GM12891 (cell line): ENCODE measurements around the gene KPNA4.

ENCODE experiments used
- DNase-seq: peaks from one replicate; pipeline ENCODE4 v3.0.0; 2011; ENCODE audit warnings: low spot score; ENCODE audit not compliant: insufficient read length
- FAIRE-seq: peaks from 2 replicates; lab custom pipeline; 2011; peaks lifted over from hg19 to GRCh38; lab: Jason Lieb, UNC
- PAX5 ChIP-seq: IDR thresholded peaks from 2 replicates; pipeline ENCODE4 v1.6.1; 2011; ENCODE audit warnings: low read length, moderate library complexity, mild to moderate bottlenecking; ENCODE audit not compliant: insufficient read depth, severe bottlenecking
- POLR2A ChIP-seq: IDR thresholded peaks from 2 replicates; pipeline ENCODE4 v1.6.1; 2011; ENCODE audit warnings: low read depth, low read length, control low read depth
- POLR2AphosphoS5 ChIP-seq: IDR thresholded peaks from 2 replicates; pipeline ENCODE4 v1.6.1; 2011; ENCODE audit warnings: low read depth, low read length, control low read depth
- POU2F2 ChIP-seq: IDR thresholded peaks from 2 replicates; pipeline ENCODE4 v1.6.1; 2011; ENCODE audit warnings: low read depth, mild to moderate bottlenecking, control low read depth, low read length, moderate library complexity
- SPI1 ChIP-seq: IDR thresholded peaks from 2 replicates; pipeline ENCODE4 v1.6.1; 2011; ENCODE audit warnings: low read depth, low read length, control low read depth
- TAF1 ChIP-seq: IDR thresholded peaks from 2 replicates; pipeline ENCODE4 v1.6.1; 2011; ENCODE audit warnings: low read depth, low read length, control low read depth

Gene KPNA4

GRCh38 chr3:160449636-160450598 lies 115.5 kb downstream of the KPNA4 start, which contains the start of gene TRIM59:
Gene TRIM59, minus strand, starts transcription at chr3:160449786. Its CDS starts 10,603 bp downstream, at chr3:160439183.
- peak; percentile 99 for DNase-seq
- TF ChIP-seq POLR2AphosphoS5 (peak; percentile 92), SPI1 (peak; percentile 55), POLR2A (peak; percentile 92), TAF1 (peak; percentile 51), PAX5 (no peak), POU2F2 (no peak)
- peak; percentile 96 for FAIRE-seq

GRCh38 chr3:160448845-160449635 lies 116.3 kb downstream of the KPNA4 start:
- DNase-seq, result peak; percentile 44
- FAIRE-seq, result peak; percentile 61
- TF ChIP-seq PAX5 (no peak), POLR2A (no peak), POU2F2 (no peak), TAF1 (peak; percentile 38; the same call in 1 of the 2 replicates), POLR2AphosphoS5 (no peak; the same call in 1 of the 2 replicates)

GRCh38 chr3:160447544-160447943 lies 117.8 kb downstream of the KPNA4 start:
- TF ChIP-seq POU2F2 (no peak), PAX5 (no peak), TAF1 (no peak), POLR2A (no peak)
- FAIRE-seq (no peak), DNase-seq (no peak)

GRCh38 chr3:160446522-160447056 lies 118.8 kb downstream of the KPNA4 start:
- TF ChIP-seq POLR2AphosphoS5 (no peak), POU2F2 (no peak), PAX5 (no peak), TAF1 (no peak)
- no peak for DNase-seq
- no peak for FAIRE-seq

- no peak for TF ChIP-seq POLR2AphosphoS5
- TF ChIP-seq PAX5, result no peak
- TF ChIP-seq POLR2A, result no peak
- TF ChIP-seq POU2F2, result no peak
- TF ChIP-seq TAF1, result no peak
- TF ChIP-seq SPI1, result no peak
- no peak for DNase-seq
- FAIRE-seq, result no peak
Observed at GRCh38 chr3:160445854-160446253, 119.5 kb downstream of the KPNA4 start.
